ENCODE results near the gene ANOS1. TPM values are rescaled to one million over a fixed set of nuclear protein-coding genes. Genes with fewer than 3 reads are reported as not detected.

Gene ANOS1
- total RNA-seq, 1 donor from 2014 or later, result 19.9 TPM

- no peak overlapping the region for H3K27ac Mint-ChIP-seq
- H3K9me3 Mint-ChIP-seq, result no peaks in the 10 kb centered on the region
- no peak overlapping the region for H3K4me3 Mint-ChIP-seq
- peaks cover 6% of the 10 kb centered on the region for H3K4me1 Mint-ChIP-seq (ENCODE audit: unreplicated experiment)
- H3K27me3 Mint-ChIP-seq, result no peaks in the 10 kb centered on the region
- no peak for DNase-seq (ENCODE audit: extremely low spot score, unreplicated experiment)
- no peaks in the 10 kb centered on the region for H3K36me3 Mint-ChIP-seq
- no peak for TF ChIP-seq CTCF (conservative IDR thresholded peaks at IDR 0.05)
Observed at GRCh38 chrX:8579602-8580001, 152.3 kb downstream of the ANOS1 start.

- no peak overlapping the region for H3K4me3 Mint-ChIP-seq
- H3K9me3 Mint-ChIP-seq, result no peaks in the 10 kb centered on the region
- TF ChIP-seq CTCF (conservative IDR thresholded peaks at IDR 0.05), result no peak
- H3K4me1 Mint-ChIP-seq (ENCODE audit: unreplicated experiment), result no peaks in the 10 kb centered on the region
- H3K27me3 Mint-ChIP-seq, result no peaks in the 10 kb centered on the region
- DNase-seq (ENCODE audit: extremely low spot score, unreplicated experiment), result no peak
- no peak overlapping the region for H3K27ac Mint-ChIP-seq
- H3K36me3 Mint-ChIP-seq, result no peaks in the 10 kb centered on the region
Observed at GRCh38 chrX:8576821-8577220, 155.1 kb downstream of the ANOS1 start.

GRCh38 chrX:8565729-8566128, 166.2 kb downstream of the ANOS1 start:
- Mint-ChIP-seq H3K36me3 (no peaks in the 10 kb centered on the region), H3K9me3 (no peaks in the 10 kb centered on the region), H3K4me3 (no peak overlapping the region), H3K27me3 (no peaks in the 10 kb centered on the region), H3K27ac (no peak overlapping the region), H3K4me1 (ENCODE audit: unreplicated experiment) (peaks cover 6% of the 10 kb centered on the region)
- no peak for DNase-seq (ENCODE audit: extremely low spot score, unreplicated experiment)
- no peak for TF ChIP-seq CTCF (conservative IDR thresholded peaks at IDR 0.05)

GRCh38 chrX:8548446-8548845, 183.5 kb downstream of the ANOS1 start:
- no peak overlapping the region for H3K4me3 Mint-ChIP-seq
- H3K9me3 Mint-ChIP-seq, result no peaks in the 10 kb centered on the region
- no peak for TF ChIP-seq CTCF (conservative IDR thresholded peaks at IDR 0.05)
- H3K4me1 Mint-ChIP-seq (ENCODE audit: unreplicated experiment), result no peaks in the 10 kb centered on the region
- H3K27me3 Mint-ChIP-seq, result no peaks in the 10 kb centered on the region
- H3K36me3 Mint-ChIP-seq, result peaks cover 4% of the 10 kb centered on the region
- no peak overlapping the region for H3K27ac Mint-ChIP-seq
- no peak for DNase-seq (ENCODE audit: extremely low spot score, unreplicated experiment)

- no peaks in the 10 kb centered on the region for H3K4me1 Mint-ChIP-seq (ENCODE audit: unreplicated experiment)
- H3K27me3 Mint-ChIP-seq, result no peaks in the 10 kb centered on the region
- DNase-seq (ENCODE audit: extremely low spot score, unreplicated experiment), result no peak
- no peaks in the 10 kb centered on the region for H3K9me3 Mint-ChIP-seq
- no peaks in the 10 kb centered on the region for H3K36me3 Mint-ChIP-seq
- no peak overlapping the region for H3K27ac Mint-ChIP-seq
- TF ChIP-seq CTCF (conservative IDR thresholded peaks at IDR 0.05), result no peak
- no peak overlapping the region for H3K4me3 Mint-ChIP-seq
Observed at GRCh38 chrX:8546715-8547114, 185.2 kb downstream of the ANOS1 start.

- H3K9me3 Mint-ChIP-seq, result no peaks in the 10 kb centered on the region
- no peak overlapping the region for H3K4me3 Mint-ChIP-seq
- H3K36me3 Mint-ChIP-seq, result no peaks in the 10 kb centered on the region
- no peak overlapping the region for H3K27ac Mint-ChIP-seq
- H3K27me3 Mint-ChIP-seq, result peaks cover 3% of the 10 kb centered on the region
- TF ChIP-seq CTCF (conservative IDR thresholded peaks at IDR 0.05), result no peak
- DNase-seq (ENCODE audit: extremely low spot score, unreplicated experiment), result no peak
- peaks cover 19% of the 10 kb centered on the region for H3K4me1 Mint-ChIP-seq (ENCODE audit: unreplicated experiment)
Observed at GRCh38 chrX:8520791-8521190, 211.1 kb downstream of the ANOS1 start.
